Fibroblast of mammary gland (primary cell): ENCODE measurements around the gene FAM20A.

Experiments
- DNase-seq: peaks from one replicate; pipeline ENCODE4 v3.0.0-alpha.2; 2010; ENCODE audit warnings: low read depth
- H3K4me3 ChIP-seq: 2 replicates; pipeline ENCODE4 v1.5.1; 2011; ENCODE audit warnings: low read depth, mild to moderate bottlenecking, low read length, moderate library complexity; ENCODE audit not compliant: control insufficient read depth
- CTCF ChIP-seq: conservative IDR thresholded peaks from 2 replicates; pipeline ENCODE4 v1.5.1; 2011; ENCODE audit warnings: low read depth, low read length, inconsistent platforms; ENCODE audit not compliant: control insufficient read depth, insufficient read depth

Gene FAM20A

GRCh38 chr17:68565661-68566441 is 35.3 kb downstream of the FAM20A start:
- DNase-seq = no peak
- no peak overlapping the region for H3K4me3 ChIP-seq
- TF ChIP-seq CTCF = no peak

- no peak overlapping the region for H3K4me3 ChIP-seq
- TF ChIP-seq CTCF = no peak
- DNase-seq = no peak
Measured at GRCh38 chr17:68564415-68565111, 36.6 kb downstream of the FAM20A start.

GRCh38 chr17:68562736-68563135 is 38.4 kb downstream of the FAM20A start:
- H3K4me3 ChIP-seq = no peak overlapping the region
- no peak for TF ChIP-seq CTCF
- DNase-seq = no peak

- H3K4me3 ChIP-seq = no peak overlapping the region
- no peak for TF ChIP-seq CTCF
- no peak for DNase-seq
Measured at GRCh38 chr17:68560966-68561720, 40.0 kb downstream of the FAM20A start.

- TF ChIP-seq CTCF = no peak
- no peak for DNase-seq
- H3K4me3 ChIP-seq = no peak overlapping the region
Measured at GRCh38 chr17:68559316-68559715, 41.9 kb downstream of the FAM20A start.

- H3K4me3 ChIP-seq = no peak overlapping the region
- TF ChIP-seq CTCF = no peak
- no peak for DNase-seq
Measured at GRCh38 chr17:68556551-68556950, 44.6 kb downstream of the FAM20A start.
